H9 (cell line): ENCODE results near the gene ARHGAP22. TPM values are rescaled to one million over a fixed set of nuclear protein-coding genes. Genes with fewer than 3 reads are reported as not detected.
"Not testable (repeated sequence)": the region's sequence is repeated elsewhere in the genome, so short reads cannot be mapped to it uniquely, and the experiment has no call there.

Source experiments
- DNase-seq: peaks from one replicate; pipeline ENCODE4 v3.0.0-alpha.2; 2017
- H2AFZ ChIP-seq: one replicate; pipeline ENCODE4 v1.6.1; 2013; ENCODE audit warnings: mild to moderate bottlenecking, low read length, control low read depth, moderate library complexity
- H2AK5ac ChIP-seq: 2 replicates; pipeline ENCODE4 v1.6.1; 2013; ENCODE audit warnings: low read length, control low read depth, mixed read lengths; ENCODE audit not compliant: insufficient read length
- H2BK120ac ChIP-seq: one replicate; pipeline ENCODE4 v1.6.1; 2013; ENCODE audit warnings: low read depth, mild to moderate bottlenecking, low read length, control low read depth, inconsistent platforms; ENCODE audit not compliant: poor library complexity, severe bottlenecking
- H2BK12ac ChIP-seq: 2 replicates; pipeline ENCODE4 v1.6.1; 2013; ENCODE audit warnings: low read length, control low read depth, mixed read lengths, low read depth; ENCODE audit not compliant: insufficient read length
- H2BK15ac ChIP-seq: 2 replicates; pipeline ENCODE4 v1.6.1; 2013; ENCODE audit warnings: low read depth, low read length, control low read depth
- H2BK20ac ChIP-seq: one replicate; pipeline ENCODE4 v1.6.1; 2013; ENCODE audit warnings: low read depth, mild to moderate bottlenecking, low read length, control low read depth, inconsistent platforms; ENCODE audit not compliant: poor library complexity, severe bottlenecking
- H2BK5ac ChIP-seq: 2 replicates; pipeline ENCODE4 v1.6.1; 2013; ENCODE audit warnings: low read length, control low read depth, mixed read lengths; ENCODE audit not compliant: insufficient read length
- H3K14ac ChIP-seq: 2 replicates; pipeline ENCODE4 v1.6.1; 2013; ENCODE audit warnings: low read length, control low read depth; ENCODE audit not compliant: insufficient read depth
- H3K18ac ChIP-seq: 2 replicates; pipeline ENCODE4 v1.6.1; 2013; ENCODE audit warnings: low read depth, mild to moderate bottlenecking, mixed read lengths, low read length, control low read depth; ENCODE audit not compliant: insufficient read length
- H3K23ac ChIP-seq: 2 replicates; pipeline ENCODE4 v1.6.1; 2013; ENCODE audit warnings: low read length, control low read depth, mixed read lengths, low read depth; ENCODE audit not compliant: insufficient read length
- H3K23me2 ChIP-seq: 2 replicates; pipeline ENCODE4 v1.6.1; 2013; ENCODE audit warnings: low read depth, mild to moderate bottlenecking, mixed read lengths, low read length, control low read depth; ENCODE audit not compliant: insufficient read length, poor library complexity, severe bottlenecking
- H3K27ac ChIP-seq: 2 replicates; pipeline ENCODE4 v1.5.1; 2013; ENCODE audit warnings: low read length, control low read depth, mixed read lengths, low read depth; ENCODE audit not compliant: insufficient read length
- H3K27me3 ChIP-seq: 2 replicates; pipeline ENCODE4 v1.6.1; 2013; ENCODE audit warnings: low read length, control low read depth, inconsistent platforms; ENCODE audit not compliant: insufficient read depth
- H3K4ac ChIP-seq: 2 replicates; pipeline ENCODE4 v1.6.1; 2013; ENCODE audit warnings: low read depth, mild to moderate bottlenecking, control low read depth, inconsistent platforms, low read length, moderate library complexity
- H3K4me1 ChIP-seq: 2 replicates; pipeline ENCODE4 v1.6.1; 2013; ENCODE audit warnings: low read length, control low read depth, inconsistent platforms; ENCODE audit not compliant: insufficient read depth
- H3K4me2 ChIP-seq: 2 replicates; pipeline ENCODE4 v1.6.1; 2013; ENCODE audit warnings: low read length, control low read depth, mixed read lengths; ENCODE audit not compliant: insufficient read length, insufficient read depth
- H3K56ac ChIP-seq: 2 replicates; pipeline ENCODE4 v1.6.1; 2013; ENCODE audit warnings: low read depth, mild to moderate bottlenecking, mixed read lengths, low read length, control low read depth; ENCODE audit not compliant: insufficient read length
- H3K79me1 ChIP-seq: 2 replicates; pipeline ENCODE4 v1.6.1; 2013; ENCODE audit warnings: low read depth, mild to moderate bottlenecking, moderate library complexity, low read length, control low read depth, inconsistent platforms; ENCODE audit not compliant: insufficient read depth, poor library complexity, severe bottlenecking
- H3K79me2 ChIP-seq: 2 replicates; pipeline ENCODE4 v1.6.1; 2013; ENCODE audit warnings: low read length, control low read depth, inconsistent platforms; ENCODE audit not compliant: insufficient read depth
- H3K9ac ChIP-seq: 2 replicates; pipeline ENCODE4 v1.6.1; 2013; ENCODE audit warnings: low read length, control low read depth, mixed read lengths; ENCODE audit not compliant: insufficient read length; ENCODE audit errors: extremely low read depth
- H3K9me3 ChIP-seq: one replicate; pipeline ENCODE4 v1.6.1; 2013; ENCODE audit warnings: low read depth, low read length, inconsistent platforms; ENCODE audit not compliant: control insufficient read depth
- H3T11ph ChIP-seq: one replicate; pipeline ENCODE4 v1.6.1; 2013; ENCODE audit warnings: mild to moderate bottlenecking, low read length, control low read depth, inconsistent platforms
- H4K20me1 ChIP-seq: one replicate; pipeline ENCODE4 v1.6.1; 2013; ENCODE audit not compliant: control insufficient read depth, insufficient read length, insufficient read depth
- H4K5ac ChIP-seq: 2 replicates; pipeline ENCODE4 v1.6.1; 2013; ENCODE audit warnings: low read depth, mild to moderate bottlenecking, mixed read lengths, low read length, control low read depth; ENCODE audit not compliant: insufficient read length
- H4K8ac ChIP-seq: replicated peaks from 2 replicates; pipeline ENCODE4 v1.6.1; 2013; ENCODE audit warnings: low read length, control low read depth, mixed read lengths, low read depth; ENCODE audit not compliant: insufficient read length
- H4K91ac ChIP-seq: 2 replicates; pipeline ENCODE4 v1.6.1; 2013; ENCODE audit warnings: low read depth, mild to moderate bottlenecking, moderate library complexity, mixed read lengths, low read length, control low read depth; ENCODE audit not compliant: insufficient read length
- H3K27ac Mint-ChIP-seq, 3 experiments: 2 replicates in 2 of 3; 3 replicates in 1 of 3; pipeline ENCODE4 v1.8.0; 2020 to 2021; ENCODE audit warnings: mixed read lengths in 3 of 3, mild to moderate bottlenecking in 1 of 3, moderate library complexity in 1 of 3
- H3K27me3 Mint-ChIP-seq: 2 replicates; pipeline ENCODE4 v1.8.0; 2021; ENCODE audit warnings: low read depth, mild to moderate bottlenecking, moderate library complexity, mixed read lengths
- H3K36me3 Mint-ChIP-seq, 3 experiments: 2 replicates in 2 of 3; 3 replicates in 1 of 3; pipeline ENCODE4 v1.8.0; 2020 to 2021; ENCODE audit warnings: low read depth in 3 of 3, mixed read lengths in 3 of 3; ENCODE audit not compliant: insufficient read depth in 1 of 3
- H3K4me1 Mint-ChIP-seq, 2 experiments: 2 replicates each; pipeline ENCODE4 v1.8.0; 2020; ENCODE audit warnings: mixed read lengths in 2 of 2
- H3K4me3 Mint-ChIP-seq, 2 experiments: 2 replicates in 1 of 2; 3 replicates in 1 of 2; pipeline ENCODE4 v1.8.0; 2020 to 2021; ENCODE audit warnings: mild to moderate bottlenecking in 2 of 2, mixed read lengths in 2 of 2, moderate library complexity in 1 of 2
- H3K9me3 Mint-ChIP-seq, 2 experiments: 2 replicates in 1 of 2; 3 replicates in 1 of 2; pipeline ENCODE4 v1.8.0; 2020; ENCODE audit warnings: mild to moderate bottlenecking in 2 of 2, mixed read lengths in 2 of 2, moderate library complexity in 1 of 2
- WGBS: extraction: QIAGEN DNeasy Blood & Tissue Kit; methylation state at CpG from one replicate; pipeline ENCODE4 v1.1.7; 2013; ENCODE audit warnings: missing lambda C conversion rate, low lambda C conversion rate, mixed read lengths; ENCODE audit not compliant: insufficient read length; ENCODE audit errors: extremely low coverage; 5-methylcytosine and 5-hydroxymethylcytosine counted together
- total RNA-seq: library from RNA; stranded (reverse); gene quantifications from 2 replicates; pipeline ENCODE4 v1.2.1, GENCODE V29; 2021
- TF ChIP-seq, protein P1 (sequence below): fragments of 200-600 bp; sonication (generic); conservative IDR thresholded peaks from 3 replicates; pipeline ENCODE4 v1.8.0; 2021; ENCODE audit warnings: antibody characterized with exemption, mild to moderate bottlenecking

ARHGAP22 gene
- total RNA-seq, 1 experiment from 2014 or later: 7.4 TPM

GRCh38 chr10:48645600-48645999 is 40.7 kb upstream of the ARHGAP22 start:
- H3K4me1 Mint-ChIP-seq: no peaks in the 10 kb centered on the region

GRCh38 chr10:48641099-48641690 is 36.3 kb upstream of the ARHGAP22 start:
- not testable (repeated sequence) for H3K27ac Mint-ChIP-seq, H3K4me2 ChIP-seq, H2BK12ac ChIP-seq, H2BK20ac ChIP-seq, H4K20me1 ChIP-seq, H3K18ac ChIP-seq, H2BK15ac ChIP-seq, H2BK5ac ChIP-seq, H3K9me3 ChIP-seq, H3K14ac ChIP-seq, H3K23me2 ChIP-seq, DNase-seq, H3K27ac ChIP-seq, H3K4me1 Mint-ChIP-seq, H3K4me3 Mint-ChIP-seq, H3K4ac ChIP-seq, H4K8ac ChIP-seq, H4K5ac ChIP-seq, H3K4me1 ChIP-seq, H4K91ac ChIP-seq, H2AFZ ChIP-seq, H3T11ph ChIP-seq, H3K79me2 ChIP-seq, H3K27me3 Mint-ChIP-seq, H2BK120ac ChIP-seq, H3K36me3 Mint-ChIP-seq, H3K27me3 ChIP-seq, H3K9ac ChIP-seq, H3K23ac ChIP-seq, H3K79me1 ChIP-seq, H2AK5ac ChIP-seq, H3K56ac ChIP-seq
- WGBS: no CpG with 5 or more reads among the region's 4 CpGs
- peaks cover 14 to 16% of the 10 kb centered on the region in 2 experiments for H3K9me3 Mint-ChIP-seq

More at GRCh38 chr10:48645600-48645999, 40.7 kb upstream of the ARHGAP22 start:
- no peak overlapping the region for H3K18ac ChIP-seq
- Mint-ChIP-seq H3K27ac (no peak overlapping the region), H3K27me3 (peaks cover 9% of the 10 kb centered on the region), H3K36me3 (peaks cover 2 to 8% (median 4%) of the 10 kb centered on the region in 3 experiments; a peak in 5 of 7 replicates), H3K4me3 (no peak overlapping the region), H3K9me3 (peaks cover 12 to 16% of the 10 kb centered on the region in 2 experiments)
- H3K23ac ChIP-seq: no peak overlapping the region
- no peaks in the 10 kb centered on the region for H3K27me3 ChIP-seq
- no peak overlapping the region for H2AFZ ChIP-seq
- H3K4me1 ChIP-seq: no peaks in the 10 kb centered on the region
- H3K23me2 ChIP-seq: no peaks in the 10 kb centered on the region
- no peaks in the 10 kb centered on the region for H3K79me1 ChIP-seq
- TF ChIP-seq, protein P1, sequence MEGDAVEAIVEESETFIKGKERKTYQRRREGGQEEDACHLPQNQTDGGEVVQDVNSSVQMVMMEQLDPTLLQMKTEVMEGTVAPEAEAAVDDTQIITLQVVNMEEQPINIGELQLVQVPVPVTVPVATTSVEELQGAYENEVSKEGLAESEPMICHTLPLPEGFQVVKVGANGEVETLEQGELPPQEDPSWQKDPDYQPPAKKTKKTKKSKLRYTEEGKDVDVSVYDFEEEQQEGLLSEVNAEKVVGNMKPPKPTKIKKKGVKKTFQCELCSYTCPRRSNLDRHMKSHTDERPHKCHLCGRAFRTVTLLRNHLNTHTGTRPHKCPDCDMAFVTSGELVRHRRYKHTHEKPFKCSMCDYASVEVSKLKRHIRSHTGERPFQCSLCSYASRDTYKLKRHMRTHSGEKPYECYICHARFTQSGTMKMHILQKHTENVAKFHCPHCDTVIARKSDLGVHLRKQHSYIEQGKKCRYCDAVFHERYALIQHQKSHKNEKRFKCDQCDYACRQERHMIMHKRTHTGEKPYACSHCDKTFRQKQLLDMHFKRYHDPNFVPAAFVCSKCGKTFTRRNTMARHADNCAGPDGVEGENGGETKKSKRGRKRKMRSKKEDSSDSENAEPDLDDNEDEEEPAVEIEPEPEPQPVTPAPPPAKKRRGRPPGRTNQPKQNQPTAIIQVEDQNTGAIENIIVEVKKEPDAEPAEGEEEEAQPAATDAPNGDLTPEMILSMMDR: no peak
- no peak overlapping the region for H4K91ac ChIP-seq
- no peak for DNase-seq
- no peak overlapping the region for H3K14ac ChIP-seq
- H2BK12ac ChIP-seq: no peak overlapping the region
- no peak overlapping the region for H3K56ac ChIP-seq
- WGBS: no CpG with 5 or more reads among the region's 1 CpG
- H3K9ac ChIP-seq: no peak overlapping the region
- no peaks in the 10 kb centered on the region for H3K9me3 ChIP-seq
- no peak overlapping the region for H4K8ac ChIP-seq
- no peak overlapping the region for H2BK120ac ChIP-seq
- no peak overlapping the region for H4K5ac ChIP-seq
- H3K27ac ChIP-seq: no peak overlapping the region
- no peak overlapping the region for H2BK5ac ChIP-seq
- H2AK5ac ChIP-seq: no peak overlapping the region
- H2BK15ac ChIP-seq: no peak overlapping the region
- H4K20me1 ChIP-seq: no peaks in the 10 kb centered on the region
- no peak overlapping the region for H3K4ac ChIP-seq
- no peak overlapping the region for H3K4me2 ChIP-seq
- no peaks in the 10 kb centered on the region for H3K79me2 ChIP-seq
- H3T11ph ChIP-seq: no peak overlapping the region
- no peak overlapping the region for H2BK20ac ChIP-seq
